ENCODE measurements around the gene CEP57L1. TPM values are rescaled to one million over a fixed set of nuclear protein-coding genes. Genes with fewer than 3 reads are reported as not detected.
"Not testable (repeated sequence)": the region's sequence is repeated elsewhere in the genome, so short reads cannot be mapped to it uniquely, and the experiment has no call there.

The CEP57L1 gene
- total RNA-seq, 1 donor from 2014 or later, result 17.5 TPM

GRCh38 chr6:109139109-109139508 lies 43.8 kb downstream of the CEP57L1 start:
- Histone ChIP-seq H3K9ac (ENCODE audit: low read length) (no peak overlapping the region), H3K36me3 (ENCODE audit: insufficient read depth, low read length) (peaks cover 3% of the 10 kb centered on the region), H4K20me1 (ENCODE audit: insufficient read depth, low read length) (no peaks in the 10 kb centered on the region), H3K79me2 (ENCODE audit: insufficient read depth, low read length) (no peaks in the 10 kb centered on the region), H3K27ac (ENCODE audit: low read depth, low read length) (no peak overlapping the region), H3K4me2 (ENCODE audit: low read length) (peak overlapping the region; percentile 39), H3K4me3 (ENCODE audit: insufficient read depth, low read depth, low read length) (no peak overlapping the region), H3K27me3 (ENCODE audit: insufficient read depth, low read length) (no peaks in the 10 kb centered on the region), H2AFZ (ENCODE audit: low read depth, low read length) (no peak overlapping the region), H3K9me3 (ENCODE audit: insufficient read depth, low read depth, low read length) (no peaks in the 10 kb centered on the region), H3K4me1 (ENCODE audit: insufficient read depth, low read length) (peaks cover 2% of the 10 kb centered on the region)
- DNase-seq (ENCODE audit: low read depth) (peak; percentile 65), FAIRE-seq (no peak)
- no peaks in the 10 kb centered on the region for H3K27me3 Mint-ChIP-seq (ENCODE audit: low read depth, unreplicated experiment)
- TF ChIP-seq CTCF (IDR thresholded peaks at IDR 0.05; ENCODE audit: insufficient read depth, low read depth, low read length) (no peak), EZH2 (IDR thresholded peaks at IDR 0.05; ENCODE audit: insufficient read depth, low read length) (no peak)
- peak overlapping the region; percentile 20 for H3K27ac Mint-ChIP-seq (ENCODE audit: unreplicated experiment)
- H3K9me3 Mint-ChIP-seq (ENCODE audit: unreplicated experiment), result peaks cover 5% of the 10 kb centered on the region
- no peak overlapping the region for H3K4me3 Mint-ChIP-seq (ENCODE audit: unreplicated experiment)
- H3K36me3 Mint-ChIP-seq (ENCODE audit: low read depth, unreplicated experiment), result peaks cover 8% of the 10 kb centered on the region
- H3K4me1 Mint-ChIP-seq (ENCODE audit: low read depth, unreplicated experiment), result peaks cover 5% of the 10 kb centered on the region

GRCh38 chr6:109142067-109142466 lies 46.8 kb downstream of the CEP57L1 start:
- not testable (repeated sequence) for H3K4me1 ChIP-seq (ENCODE audit: insufficient read depth, low read length); H3K4me3 Mint-ChIP-seq (ENCODE audit: unreplicated experiment); H3K79me2 ChIP-seq (ENCODE audit: insufficient read depth, low read length); H3K9ac ChIP-seq (ENCODE audit: low read length); H4K20me1 ChIP-seq (ENCODE audit: insufficient read depth, low read length); H3K27ac Mint-ChIP-seq (ENCODE audit: unreplicated experiment); H3K4me3 ChIP-seq (ENCODE audit: insufficient read depth, low read depth, low read length); H2AFZ ChIP-seq (ENCODE audit: low read depth, low read length); H3K4me1 Mint-ChIP-seq (ENCODE audit: low read depth, unreplicated experiment); DNase-seq (ENCODE audit: low read depth); H3K9me3 ChIP-seq (ENCODE audit: insufficient read depth, low read depth, low read length); H3K9me3 Mint-ChIP-seq (ENCODE audit: unreplicated experiment); H3K27me3 ChIP-seq (ENCODE audit: insufficient read depth, low read length); H3K4me2 ChIP-seq (ENCODE audit: low read length); H3K36me3 ChIP-seq (ENCODE audit: insufficient read depth, low read length); FAIRE-seq; H3K27me3 Mint-ChIP-seq (ENCODE audit: low read depth, unreplicated experiment); H3K27ac ChIP-seq (ENCODE audit: low read depth, low read length); H3K36me3 Mint-ChIP-seq (ENCODE audit: low read depth, unreplicated experiment)

- H3K27ac Mint-ChIP-seq (ENCODE audit: unreplicated experiment), result no peak overlapping the region
- no peak for FAIRE-seq
- no peak overlapping the region for H3K4me3 Mint-ChIP-seq (ENCODE audit: unreplicated experiment)
These were observed 47.9 kb downstream of the CEP57L1 start for GRCh38 chr6:109143191-109143590.

GRCh38 chr6:109148251-109148650 lies 52.9 kb downstream of the CEP57L1 start:
- H3K27me3 ChIP-seq (ENCODE audit: insufficient read depth, low read length); DNase-seq (ENCODE audit: low read depth); H3K27ac ChIP-seq (ENCODE audit: low read depth, low read length); H3K4me2 ChIP-seq (ENCODE audit: low read length); H3K79me2 ChIP-seq (ENCODE audit: insufficient read depth, low read length); H3K4me1 ChIP-seq (ENCODE audit: insufficient read depth, low read length); H2AFZ ChIP-seq (ENCODE audit: low read depth, low read length); H3K27me3 Mint-ChIP-seq (ENCODE audit: low read depth, unreplicated experiment); H3K9me3 Mint-ChIP-seq (ENCODE audit: unreplicated experiment); H3K9ac ChIP-seq (ENCODE audit: low read length); H3K4me1 Mint-ChIP-seq (ENCODE audit: low read depth, unreplicated experiment); H3K9me3 ChIP-seq (ENCODE audit: insufficient read depth, low read depth, low read length); H3K4me3 Mint-ChIP-seq (ENCODE audit: unreplicated experiment); FAIRE-seq; H3K36me3 ChIP-seq (ENCODE audit: insufficient read depth, low read length); H4K20me1 ChIP-seq (ENCODE audit: insufficient read depth, low read length); H3K4me3 ChIP-seq (ENCODE audit: insufficient read depth, low read depth, low read length); H3K27ac Mint-ChIP-seq (ENCODE audit: unreplicated experiment): not testable (repeated sequence)
- H3K36me3 Mint-ChIP-seq (ENCODE audit: low read depth, unreplicated experiment), result peaks cover 15% of the 10 kb centered on the region

More at GRCh38 chr6:109143191-109143590, 47.9 kb downstream of the CEP57L1 start:
- Histone ChIP-seq H3K4me1 (ENCODE audit: insufficient read depth, low read length) (peaks cover 2% of the 10 kb centered on the region), H2AFZ (ENCODE audit: low read depth, low read length) (no peak overlapping the region), H3K27ac (ENCODE audit: low read depth, low read length) (no peak overlapping the region), H3K36me3 (ENCODE audit: insufficient read depth, low read length) (peaks cover 3% of the 10 kb centered on the region), H3K27me3 (ENCODE audit: insufficient read depth, low read length) (no peaks in the 10 kb centered on the region), H4K20me1 (ENCODE audit: insufficient read depth, low read length) (no peaks in the 10 kb centered on the region), H3K4me2 (ENCODE audit: low read length) (no peak overlapping the region), H3K9ac (ENCODE audit: low read length) (no peak overlapping the region), H3K79me2 (ENCODE audit: insufficient read depth, low read length) (no peaks in the 10 kb centered on the region), H3K9me3 (ENCODE audit: insufficient read depth, low read depth, low read length) (no peaks in the 10 kb centered on the region), H3K4me3 (ENCODE audit: insufficient read depth, low read depth, low read length) (no peak overlapping the region)
- peaks cover 3% of the 10 kb centered on the region for H3K9me3 Mint-ChIP-seq (ENCODE audit: unreplicated experiment)
- peaks cover 5% of the 10 kb centered on the region for H3K4me1 Mint-ChIP-seq (ENCODE audit: low read depth, unreplicated experiment)
- no peak for DNase-seq (ENCODE audit: low read depth)
- no peak for TF ChIP-seq EZH2 (IDR thresholded peaks at IDR 0.05; ENCODE audit: insufficient read depth, low read length)
- no peak for TF ChIP-seq CTCF (IDR thresholded peaks at IDR 0.05; ENCODE audit: insufficient read depth, low read depth, low read length)
- H3K36me3 Mint-ChIP-seq (ENCODE audit: low read depth, unreplicated experiment), result peaks cover 9% of the 10 kb centered on the region
- H3K27me3 Mint-ChIP-seq (ENCODE audit: low read depth, unreplicated experiment), result no peaks in the 10 kb centered on the region

GRCh38 chr6:109148716-109149115 lies 53.4 kb downstream of the CEP57L1 start:
- H3K9ac ChIP-seq (ENCODE audit: low read length); H3K27me3 ChIP-seq (ENCODE audit: insufficient read depth, low read length); H3K9me3 Mint-ChIP-seq (ENCODE audit: unreplicated experiment); H3K4me1 Mint-ChIP-seq (ENCODE audit: low read depth, unreplicated experiment); H2AFZ ChIP-seq (ENCODE audit: low read depth, low read length); H3K36me3 ChIP-seq (ENCODE audit: insufficient read depth, low read length); H3K4me2 ChIP-seq (ENCODE audit: low read length); H3K27me3 Mint-ChIP-seq (ENCODE audit: low read depth, unreplicated experiment); H3K27ac ChIP-seq (ENCODE audit: low read depth, low read length); DNase-seq (ENCODE audit: low read depth); H3K9me3 ChIP-seq (ENCODE audit: insufficient read depth, low read depth, low read length); H3K4me3 Mint-ChIP-seq (ENCODE audit: unreplicated experiment); H3K4me3 ChIP-seq (ENCODE audit: insufficient read depth, low read depth, low read length); H4K20me1 ChIP-seq (ENCODE audit: insufficient read depth, low read length); FAIRE-seq; H3K79me2 ChIP-seq (ENCODE audit: insufficient read depth, low read length); H3K4me1 ChIP-seq (ENCODE audit: insufficient read depth, low read length): not testable (repeated sequence)
- peaks cover 15% of the 10 kb centered on the region for H3K36me3 Mint-ChIP-seq (ENCODE audit: low read depth, unreplicated experiment)
- H3K27ac Mint-ChIP-seq (ENCODE audit: unreplicated experiment), result peak overlapping the region; percentile 47
